COLO668 (cell line): ENCODE measurements around the gene ABHD18.
A peak's percentile ranks its signal among the peaks of the same experiment; 100 is the strongest.
"Not testable (repeated sequence)": the region's sequence is repeated elsewhere in the genome, so short reads cannot be mapped to it uniquely, and the experiment has no call there.

Experiments
- DNase-seq: peaks from one replicate; lab custom pipeline; 2025; ENCODE audit not compliant: unreplicated experiment; lab: John Stamatoyannopoulos, UW

The ABHD18 gene

DNA sequence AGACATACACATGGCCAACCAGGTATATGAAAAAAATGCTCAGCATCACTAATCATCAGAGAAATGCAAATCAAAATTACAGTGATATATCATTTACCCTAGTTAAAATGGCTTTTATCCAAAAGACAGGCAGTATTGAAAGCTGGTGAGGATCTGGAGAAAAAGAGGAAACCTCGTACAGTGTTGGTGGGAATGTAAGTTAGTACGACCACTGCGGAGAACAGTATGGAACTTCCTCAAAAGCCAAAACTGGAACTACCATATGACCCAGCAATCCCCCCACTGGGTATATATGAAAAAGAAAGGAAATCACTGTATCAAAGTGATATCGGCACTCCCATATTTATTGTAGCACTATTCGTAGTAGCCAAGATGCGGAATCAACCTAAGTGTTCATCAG lies 23.4 kb downstream of the ABHD18 start:
- DNase-seq = no peak

DNA sequence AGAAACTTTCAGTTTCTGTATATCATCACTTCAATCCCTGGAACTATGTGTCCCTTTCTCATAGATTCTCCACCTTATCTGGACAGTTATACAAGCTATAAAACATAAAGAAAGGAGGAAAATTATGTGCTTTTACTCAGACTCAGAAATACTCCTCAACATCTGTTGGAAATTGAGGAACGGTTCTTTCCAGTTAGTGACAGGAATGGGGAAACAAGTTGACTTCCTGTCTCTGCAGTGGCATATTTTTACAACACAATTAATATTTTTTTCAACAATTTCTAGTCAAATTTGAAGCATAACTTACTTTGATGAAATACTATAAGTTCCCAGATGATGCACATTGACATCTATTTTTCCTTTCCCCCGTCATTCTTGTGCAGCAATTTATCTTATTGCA lies 27.9 kb downstream of the ABHD18 start:
- no peak for DNase-seq

DNA sequence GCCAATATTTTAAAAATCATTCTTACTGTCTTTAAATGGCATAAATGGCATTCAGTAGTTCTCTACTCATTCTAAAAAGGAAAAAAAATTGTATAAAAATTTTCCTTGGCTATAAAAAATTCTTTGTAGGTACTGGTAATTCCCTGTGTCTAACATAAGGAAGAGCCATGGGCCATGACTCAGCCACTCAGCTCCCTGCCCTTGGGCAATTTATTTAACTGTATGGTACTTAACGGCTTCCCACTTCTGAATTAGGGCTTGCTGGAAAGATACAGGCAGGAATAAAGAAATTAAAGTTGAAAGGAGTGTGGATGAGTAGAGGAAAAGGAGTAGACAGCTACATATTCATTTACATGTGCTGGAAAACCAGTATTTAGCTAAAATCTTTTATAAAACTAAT lies 30.6 kb downstream of the ABHD18 start:
- peak; percentile 3 for DNase-seq

DNA sequence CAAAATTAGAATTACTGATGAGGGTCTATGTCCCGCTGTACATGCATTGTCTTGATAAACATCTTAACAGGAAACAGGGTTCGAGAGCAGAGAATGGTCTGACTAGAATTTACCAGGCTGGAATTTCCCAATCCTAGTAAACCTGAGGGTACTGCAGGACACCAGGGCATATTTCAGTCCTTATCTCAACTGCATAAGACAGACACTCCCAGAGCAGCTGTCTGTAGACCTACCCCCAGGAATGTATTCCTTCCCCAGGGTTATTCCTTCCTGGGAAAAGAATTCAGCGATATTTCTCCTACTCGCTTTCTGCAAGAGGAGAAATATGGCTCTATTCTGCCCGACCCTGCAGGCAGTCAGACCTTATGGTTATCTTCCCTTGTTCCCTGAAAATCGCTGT lies 31.3 kb downstream of the ABHD18 start:
- not testable (repeated sequence) for DNase-seq

DNA sequence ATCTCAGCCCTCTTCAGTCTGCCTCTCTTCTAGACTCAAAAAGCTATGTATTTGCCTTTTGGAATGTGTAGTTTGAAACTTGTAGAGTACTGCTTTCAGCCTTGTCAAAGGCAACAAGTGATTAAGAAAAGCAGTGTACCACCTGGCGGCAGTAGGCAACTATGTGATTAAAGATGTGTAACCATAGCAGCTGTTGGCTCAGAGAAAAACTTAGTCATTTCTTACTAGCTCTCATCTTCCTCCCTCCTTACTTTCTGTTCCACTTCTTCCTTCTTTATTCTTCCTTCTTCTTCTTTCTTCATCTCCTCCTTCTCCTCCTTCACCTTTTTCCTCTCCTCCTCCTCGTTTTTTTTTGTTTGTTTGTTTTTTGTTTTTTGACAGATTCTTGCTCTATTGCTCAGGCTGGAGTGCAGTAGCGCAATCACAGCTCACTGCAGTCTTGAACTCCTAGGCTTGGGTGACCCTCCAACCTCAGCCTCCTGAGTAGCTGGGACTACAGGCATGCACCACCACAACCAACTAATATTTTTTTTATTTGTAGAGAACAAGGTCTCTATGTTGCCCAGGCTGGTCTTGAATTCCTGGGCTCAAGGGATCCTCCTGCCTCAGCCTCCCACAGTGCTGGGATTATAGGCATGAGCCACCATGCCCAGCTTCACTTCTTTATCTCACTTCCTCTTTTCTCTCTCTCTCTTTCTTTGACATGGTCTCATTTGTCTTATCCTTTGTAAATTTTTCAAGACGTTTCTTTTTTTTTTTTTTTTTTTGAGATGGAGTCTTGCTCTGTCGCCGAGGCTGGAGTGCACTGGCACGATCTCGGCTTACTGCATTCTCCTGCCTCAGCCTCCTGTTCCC lies 32.6 kb downstream of the ABHD18 start:
- no peak for DNase-seq

DNA sequence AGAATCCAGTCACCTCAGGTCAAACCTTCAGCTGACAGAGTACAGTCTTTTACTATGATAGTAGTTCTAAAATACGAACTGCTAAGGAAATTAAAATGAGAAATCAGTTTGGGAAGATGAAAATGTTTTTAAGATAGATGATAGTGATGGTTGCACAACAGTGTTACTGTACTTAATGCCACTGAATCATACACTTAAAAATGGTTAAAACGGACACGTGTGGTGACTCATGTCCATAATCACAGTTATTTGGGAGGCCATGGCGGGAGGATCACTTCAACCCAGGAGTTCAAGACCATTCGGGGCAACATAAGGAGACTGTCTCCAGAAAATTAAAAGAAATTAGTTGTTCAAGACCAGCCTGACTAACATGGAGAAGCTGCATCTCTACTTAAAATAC lies 41.4 kb downstream of the ABHD18 start:
- DNase-seq = no peak

DNA sequence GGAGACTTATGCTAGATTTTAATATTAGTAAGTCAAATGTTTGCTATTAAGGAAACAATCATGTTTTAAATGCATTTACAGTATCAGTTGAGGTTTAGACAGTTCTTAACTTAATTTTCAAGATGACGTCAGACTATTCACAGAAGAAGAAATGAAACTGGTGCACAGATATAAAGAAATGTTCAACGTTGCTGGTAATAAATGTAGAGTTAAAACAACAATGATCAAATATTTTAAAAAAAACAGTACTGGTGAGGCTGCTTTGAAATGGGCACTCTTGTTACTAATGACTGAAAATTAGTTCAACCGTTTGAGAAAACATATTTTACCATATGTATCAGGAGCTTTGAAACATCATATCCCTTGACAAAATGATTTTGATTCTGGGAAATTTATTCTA lies 44.2 kb downstream of the ABHD18 start:
- no peak for DNase-seq

DNA sequence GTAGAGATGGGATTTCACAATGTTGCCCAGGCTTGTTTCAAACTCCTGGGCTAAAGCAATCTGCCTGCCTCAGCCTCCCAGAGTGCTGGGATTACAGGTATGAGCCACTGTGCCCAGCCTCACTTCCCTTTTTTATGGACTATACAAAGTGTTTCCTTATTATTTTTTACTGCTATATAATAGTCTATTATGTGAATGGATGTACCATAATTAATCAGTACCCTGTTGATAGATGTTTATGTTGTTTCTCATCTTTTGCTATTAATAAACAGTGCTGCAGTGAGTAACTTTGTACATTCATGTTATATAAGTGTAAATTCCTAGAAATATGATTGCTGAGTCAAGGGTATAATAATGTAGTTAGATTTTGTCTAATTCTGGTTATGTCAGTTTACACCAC lies 60.1 kb downstream of the ABHD18 start:
- DNase-seq = no peak

DNA sequence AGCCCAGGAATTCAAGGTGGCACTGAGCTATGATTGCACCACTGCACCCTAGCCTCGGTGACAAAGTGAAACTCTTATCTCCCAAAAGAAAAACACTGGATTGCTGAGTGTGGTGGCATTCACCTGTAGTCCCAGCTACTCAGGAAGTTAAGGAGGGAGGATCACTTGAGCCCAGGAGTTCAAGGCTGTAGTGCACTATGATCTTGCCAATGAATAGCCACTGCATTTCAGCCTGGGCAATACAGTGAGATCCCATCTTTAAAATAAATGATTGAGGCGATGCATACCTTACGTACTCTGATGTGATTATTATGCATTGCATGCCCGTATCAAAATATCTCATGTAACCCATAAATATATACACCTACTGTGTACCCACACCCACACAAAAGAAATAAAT lies 64.7 kb downstream of the ABHD18 start:
- no peak for DNase-seq

DNA sequence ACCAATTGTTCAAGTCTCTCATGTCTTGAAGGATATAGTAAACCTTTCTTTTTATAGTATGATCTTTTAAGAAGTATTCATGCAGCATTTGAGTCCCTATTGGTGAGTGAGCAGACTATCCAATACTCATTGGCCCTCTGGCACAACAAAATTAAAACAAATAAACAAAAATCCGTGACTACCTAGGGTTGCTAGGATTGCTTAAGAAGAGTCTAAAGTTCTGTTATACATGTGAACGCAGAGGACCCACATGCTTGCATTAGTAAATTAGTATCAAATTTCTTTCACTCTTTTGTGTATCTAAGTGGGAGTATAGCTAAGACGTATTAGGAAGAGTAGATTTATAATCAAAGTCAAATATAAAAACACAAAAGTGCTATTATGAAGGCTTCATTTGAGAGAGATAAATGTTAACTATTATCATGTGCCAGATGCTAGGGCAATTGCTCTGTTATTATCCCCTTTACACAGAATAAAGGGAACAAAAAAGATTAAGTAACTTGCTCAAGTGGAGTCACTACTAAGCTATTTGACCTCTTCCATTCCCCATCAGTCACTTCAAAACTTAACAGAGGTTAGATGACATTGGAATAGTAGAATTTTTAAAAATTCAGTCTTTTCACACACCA lies 66.7 kb downstream of the ABHD18 start:
- DNase-seq = no peak

DNA sequence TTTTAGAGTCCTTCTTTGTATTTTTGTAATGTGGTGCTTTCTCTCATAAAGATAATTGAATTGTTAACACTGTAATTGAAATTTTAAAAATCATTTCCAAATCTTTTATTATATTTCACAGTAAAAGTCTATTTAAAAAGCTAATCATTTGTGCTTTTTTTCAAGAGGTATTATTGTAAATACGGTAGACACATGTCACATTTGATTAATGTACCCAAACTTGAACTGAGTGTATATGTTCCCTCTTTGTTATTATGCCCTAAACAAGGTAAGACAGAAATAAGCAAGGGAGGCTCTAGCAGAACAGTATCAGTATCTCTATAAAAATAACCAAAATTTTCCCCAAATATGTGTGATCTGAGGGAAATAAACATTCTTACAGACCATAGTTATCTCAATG lies 74.4 kb downstream of the ABHD18 start:
- DNase-seq = no peak

DNA sequence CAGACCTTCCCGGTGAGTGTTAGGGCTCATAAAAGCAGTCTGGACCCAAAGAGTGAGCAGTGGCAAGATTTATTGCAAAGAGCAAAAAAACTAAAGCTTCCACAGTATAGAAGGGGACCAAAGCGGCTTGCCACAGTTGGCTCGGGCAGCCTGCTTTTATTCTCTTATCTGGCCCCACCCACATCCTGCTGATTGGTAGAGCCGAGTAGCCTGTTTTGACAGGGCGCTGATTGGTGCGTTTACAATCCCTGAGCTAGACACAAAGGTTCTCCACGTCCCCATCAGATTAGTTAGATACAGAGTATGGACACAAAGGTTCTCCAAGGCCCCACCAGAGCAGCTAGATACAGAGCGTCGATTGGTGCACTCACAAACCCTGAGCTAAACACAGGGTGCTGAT lies 81.8 kb downstream of the ABHD18 start:
- not testable (repeated sequence) for DNase-seq

DNA sequence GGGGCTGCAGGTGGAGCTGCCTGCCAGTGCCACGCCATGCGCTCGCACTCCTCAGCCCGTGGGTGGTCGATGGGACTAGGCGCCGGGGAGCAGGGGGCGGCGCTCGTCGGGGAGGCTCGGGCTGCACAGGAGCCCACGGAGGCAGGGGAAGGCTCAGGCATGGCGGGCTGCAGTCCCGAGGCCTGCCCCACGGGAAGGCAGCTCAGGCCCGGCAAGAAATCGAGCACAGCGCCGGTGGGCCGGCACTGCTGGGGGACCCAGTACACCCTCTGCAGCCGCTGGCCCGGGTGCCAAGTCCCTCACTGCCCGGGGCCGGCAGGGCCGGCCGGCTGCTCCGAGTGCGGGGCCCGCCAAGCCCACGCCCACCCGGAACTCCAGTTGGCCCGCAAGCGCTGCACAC lies 82.3 kb downstream of the ABHD18 start:
- DNase-seq = not testable (repeated sequence)

DNA sequence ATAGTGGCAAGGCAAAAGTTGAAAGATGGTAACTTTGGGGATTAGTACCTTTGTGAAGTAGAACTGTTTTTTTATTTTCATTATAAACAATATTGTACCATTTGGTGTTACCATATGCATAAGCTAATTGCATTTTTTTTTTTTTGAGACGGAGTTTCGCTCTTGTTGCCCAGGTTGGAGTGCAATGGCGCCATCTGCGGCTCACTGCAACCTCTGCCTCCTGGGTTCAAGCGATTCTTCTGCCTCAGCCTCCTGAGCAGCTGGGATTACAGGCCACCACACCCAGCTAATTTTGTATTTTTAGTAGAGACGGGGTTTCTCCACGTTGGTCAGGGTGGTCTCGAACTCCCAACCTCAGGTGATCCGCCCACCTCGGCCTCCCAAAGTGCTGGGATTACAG lies 86.0 kb downstream of the ABHD18 start:
- DNase-seq = peak; percentile 15

DNA sequence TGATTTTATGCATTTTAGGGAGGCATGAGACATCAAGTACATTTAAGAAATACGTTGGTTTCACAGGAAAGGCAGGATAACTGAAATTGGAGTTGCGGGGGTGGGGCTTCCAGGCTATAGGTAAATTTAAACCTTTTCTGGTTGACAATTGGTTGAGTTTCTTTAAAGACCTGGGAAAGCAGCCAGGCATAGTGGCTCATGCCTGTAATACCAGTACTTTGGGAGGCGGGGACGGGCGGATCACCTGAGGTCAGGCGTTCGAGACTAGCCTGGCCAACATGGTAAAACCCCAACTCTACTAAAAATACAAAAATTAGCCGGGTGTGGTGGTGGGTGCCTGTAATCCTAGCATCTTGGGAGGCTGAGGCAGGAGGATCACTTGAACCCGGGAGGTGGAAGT lies 89.7 kb downstream of the ABHD18 start:
- not testable (repeated sequence) for DNase-seq

DNA sequence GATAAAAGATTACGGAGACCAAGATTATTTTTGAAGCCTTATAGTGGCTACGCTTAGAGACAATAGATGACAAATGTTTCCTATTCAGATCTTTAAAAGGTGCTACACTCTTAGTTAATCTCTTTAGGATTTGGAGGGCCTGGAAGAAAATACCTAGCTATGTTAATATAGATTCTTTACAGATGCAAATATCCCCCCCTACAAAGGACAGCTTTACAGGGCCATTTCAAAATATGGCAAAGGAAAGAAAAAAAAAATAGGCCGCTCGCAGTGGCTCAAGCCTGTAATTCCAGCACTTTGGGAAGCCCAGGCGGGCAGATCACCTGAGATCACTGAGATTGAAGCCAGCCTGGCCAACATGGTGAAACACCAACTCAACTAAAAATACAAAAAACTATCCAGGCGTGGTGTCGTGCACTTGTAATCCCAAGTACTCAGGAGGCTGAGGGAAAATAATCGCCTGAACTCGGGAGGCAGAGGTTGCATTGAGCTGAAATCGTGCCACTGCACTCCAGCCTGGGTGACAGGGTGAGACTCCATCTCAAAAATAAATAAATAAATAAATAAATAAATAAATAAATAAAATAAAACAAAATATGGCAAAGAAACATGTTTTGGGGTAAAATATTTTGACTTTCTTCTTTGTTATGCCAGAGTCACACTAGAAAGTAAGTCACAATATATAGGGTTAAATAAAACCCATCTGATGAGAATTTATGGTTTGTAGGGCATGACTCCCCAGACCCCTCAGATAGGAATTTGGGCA lies 90.4 kb downstream of the ABHD18 start:
- not testable (repeated sequence) for DNase-seq

DNA sequence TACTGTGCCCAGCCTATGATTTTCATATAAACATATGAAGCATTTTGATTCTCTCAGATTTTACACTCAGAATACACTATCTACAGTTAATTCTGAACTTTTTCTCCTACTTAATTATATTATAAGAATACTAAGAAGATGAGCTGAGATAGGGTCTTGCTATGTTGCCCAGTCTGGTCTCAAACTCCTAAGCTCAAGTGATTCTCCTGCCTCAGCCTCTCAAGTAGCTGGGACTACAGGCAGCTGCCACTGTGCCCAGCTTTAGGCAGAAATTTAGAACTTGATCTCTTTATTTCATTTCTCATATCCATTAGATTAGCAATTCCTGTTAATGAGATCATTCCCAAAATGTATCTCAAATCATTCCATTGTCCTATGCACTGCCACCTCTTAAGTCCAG lies 91.2 kb downstream of the ABHD18 start:
- no peak for DNase-seq

DNA sequence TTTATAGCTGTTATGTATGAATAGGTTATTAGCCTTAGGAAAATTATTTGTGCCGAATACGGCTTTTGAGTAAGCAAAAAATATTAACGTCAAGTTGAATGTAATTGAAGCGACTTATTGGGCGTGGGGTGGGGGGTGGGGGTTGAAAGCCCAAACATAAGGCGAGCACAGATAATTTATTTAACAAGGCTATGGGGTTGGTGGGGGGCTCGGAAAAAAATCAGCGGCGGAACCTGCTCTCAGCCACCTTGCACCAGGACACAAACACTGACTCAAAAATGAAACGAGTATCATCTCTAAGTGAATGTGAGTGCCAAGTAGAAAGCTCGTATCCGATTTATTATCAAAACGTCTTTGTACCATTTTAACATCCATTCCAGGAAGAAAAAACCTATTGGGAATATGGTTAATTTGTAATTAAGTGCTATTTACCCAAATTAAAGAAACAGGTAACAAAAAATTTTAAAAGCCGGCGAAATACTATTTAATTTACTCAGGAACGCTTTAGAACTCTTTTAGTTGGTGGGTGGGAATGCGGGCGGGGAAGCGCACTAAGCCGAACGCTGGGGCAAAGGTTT lies 95.0 kb downstream of the ABHD18 start:
- DNase-seq = no peak

DNA sequence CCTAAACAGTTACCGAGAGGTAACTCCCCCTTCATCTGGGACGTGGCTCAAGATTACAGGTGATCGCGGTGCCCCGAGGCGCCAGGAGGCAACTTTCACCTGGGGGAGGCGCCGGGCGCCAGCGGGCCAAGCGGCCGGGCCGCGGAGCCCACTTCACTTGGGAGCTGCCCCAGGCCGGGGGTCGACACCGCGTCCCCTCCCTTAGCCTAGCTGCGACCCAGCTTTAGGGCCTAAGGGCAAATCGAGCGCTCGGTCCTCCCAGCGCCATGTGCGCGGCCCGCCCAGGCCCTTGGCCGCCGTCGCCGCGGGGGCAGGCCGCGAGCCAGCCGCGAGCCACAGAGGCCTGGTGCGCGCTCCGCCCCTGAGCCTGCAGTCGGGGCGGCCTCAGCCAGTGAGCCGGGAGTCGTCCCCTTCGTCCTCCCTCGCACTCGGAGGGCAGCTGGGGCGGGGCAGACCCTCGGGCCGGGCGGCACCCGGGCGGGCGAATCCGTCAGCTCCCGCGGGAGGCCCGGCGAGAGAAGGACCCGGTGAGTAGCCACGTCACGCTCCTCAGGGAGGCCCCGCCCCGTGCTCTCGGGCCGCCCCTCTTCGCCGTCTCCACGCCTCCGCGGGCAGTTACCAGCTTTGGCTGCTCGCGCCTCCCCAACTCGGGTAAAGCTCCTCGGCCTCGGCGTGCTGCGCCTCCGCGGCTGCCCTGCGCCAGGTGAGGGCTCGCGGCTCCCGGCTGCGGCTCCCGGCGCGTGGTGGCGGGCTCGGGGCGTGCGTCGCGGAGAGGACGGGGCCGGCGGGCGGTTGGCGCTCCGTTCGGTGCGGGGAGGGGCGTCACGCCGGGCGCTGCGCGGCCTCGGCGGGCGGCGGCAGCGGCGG lies 95.7 kb downstream of the ABHD18 start, which contains the start of gene LARP1B:
LARP1B (plus strand) TSS at position 614 of the 867 bp plus-strand sequence. CDS start 13,640 bp downstream, outside the sequence.
- peak; percentile 98 for DNase-seq
